A549 (cell line): ENCODE data around the gene FADS3. TPM values are rescaled to one million over a fixed set of nuclear protein-coding genes. Genes with fewer than 3 reads are reported as not detected.

Experiments used
- ATAC-seq, 2 experiments: fragments of 200-7000 bp in 1 of 2; fragments of >200 bp in 1 of 2; cut with Nextera tagmentation in 1 of 2; cut with Tn5 transposase in 1 of 2; 3 replicates each; pipeline versions ENCODE4 v1.8.0 to v1.9.1; 2018 to 2020; ENCODE audit warnings: mild to moderate bottlenecking in 1 of 2, moderate library complexity in 1 of 2
- CTCF ChIA-PET: fragments of 300-600 bp; sonication (Branson Sonifier 250); formaldehyde crosslinking; extraction: SDS; loops from one replicate; lab custom pipeline; 2021; ENCODE audit warnings: antibody characterized with exemption, inconsistent platforms; lab: Yijun Ruan, JAX
- POLR2A ChIA-PET: fragments of 350-600 bp; formaldehyde crosslinking; extraction: SDS; loops from one replicate; lab custom pipeline; 2021; ENCODE audit warnings: antibody characterized with exemption, inconsistent platforms; lab: Yijun Ruan, JAX
- DNase-seq, 2 experiments: peaks; one replicate each; pipeline versions ENCODE4 v3.0.0 to v3.0.0-alpha.2; 2011 to 2016; ENCODE audit warnings: low read depth in 1 of 2, low spot score in 1 of 2
- FAIRE-seq: peaks from 2 replicates; lab custom pipeline; 2011; peaks lifted over from hg19 to GRCh38; lab: Jason Lieb, UNC
- H3K27ac ChIP-seq, 2 experiments: fragments of >200 bp; sonication (Bioruptor Twin); formaldehyde crosslinking; 3 replicates each; pipeline ENCODE4 v1.5.1; 2016 to 2017
- H3K4me1 ChIP-seq: fragments of >200 bp; sonication (Bioruptor Twin); formaldehyde crosslinking; 3 replicates; pipeline ENCODE4 v1.6.1; 2016
- H3K4me2 ChIP-seq: fragments of >200 bp; sonication (Bioruptor Twin); formaldehyde crosslinking; 3 replicates; pipeline ENCODE4 v1.6.1; 2016
- H3K4me3 ChIP-seq: fragments of >200 bp; sonication (Bioruptor Twin); formaldehyde crosslinking; 3 replicates; pipeline ENCODE4 v1.5.1; 2016
- H3K9me3 ChIP-seq: fragments of >200 bp; sonication (Bioruptor Twin); formaldehyde crosslinking; 3 replicates; pipeline ENCODE4 v1.6.1; 2016
- CHD2 ChIP-seq: fragments of 150-350 bp; IDR thresholded peaks from 2 replicates; pipeline ENCODE4 v1.6.1; 2014; ENCODE audit warnings: low read length; ENCODE audit not compliant: partially characterized antibody
- EP300 ChIP-seq, 2 experiments: fragments of >200 bp; sonication (Bioruptor Twin); formaldehyde crosslinking; IDR thresholded peaks; 2 replicates in 1 of 2; 3 replicates in 1 of 2; pipeline ENCODE4 v1.6.1; 2016 to 2017
- ESRRA ChIP-seq: fragments of 150-350 bp; IDR thresholded peaks from 2 replicates; pipeline ENCODE4 v1.6.1; 2014; ENCODE audit warnings: mild to moderate bottlenecking, low read length, borderline replicate concordance
- GATA3 ChIP-seq: IDR thresholded peaks from 2 replicates; pipeline ENCODE4 v1.6.1; 2012; ENCODE audit warnings: borderline replicate concordance
- HDAC2 ChIP-seq: fragments of 200-600 bp; sonication (generic); IDR thresholded peaks from 2 replicates; pipeline ENCODE4 v1.6.1; 2016
- HOXB13 ChIP-seq: fragments of 250-450 bp; sonication (Bioruptor Pico); IDR thresholded peaks from 2 replicates; pipeline ENCODE4 v1.5.0; 2020; ENCODE audit warnings: low read depth, mild to moderate bottlenecking, moderate library complexity
- HOXB5 ChIP-seq: fragments of 250-450 bp; sonication (Bioruptor Pico); IDR thresholded peaks from 2 replicates; pipeline ENCODE4 v1.5.0; 2020; ENCODE audit warnings: mild to moderate bottlenecking, moderate library complexity
- JUN ChIP-seq, 2 experiments: fragments of >200 bp; sonication (Bioruptor Twin); formaldehyde crosslinking; IDR thresholded peaks; 2 replicates in 1 of 2; 3 replicates in 1 of 2; pipeline ENCODE4 v1.6.1; 2016 to 2017
- KDM1A ChIP-seq: fragments of 200-600 bp; sonication (generic); IDR thresholded peaks from 2 replicates; pipeline ENCODE4 v1.6.1; 2016; ENCODE audit warnings: low read depth, mild to moderate bottlenecking
- KDM5A ChIP-seq: fragments of 200-600 bp; sonication (generic); IDR thresholded peaks from 2 replicates; pipeline ENCODE4 v1.6.1; 2016; ENCODE audit warnings: antibody characterized with exemption, mild to moderate bottlenecking
- MAFK ChIP-seq: fragments of 450-650 bp; IDR thresholded peaks from 2 replicates; pipeline ENCODE4 v1.6.1; 2014; ENCODE audit not compliant: partially characterized antibody
- MAZ ChIP-seq: fragments of 150-350 bp; IDR thresholded peaks from 2 replicates; pipeline ENCODE4 v1.6.1; 2014; ENCODE audit warnings: antibody characterized with exemption, low read depth, low read length, borderline replicate concordance
- SREBF2 ChIP-seq: fragments of 450-650 bp; IDR thresholded peaks from 2 replicates; pipeline ENCODE4 v1.6.1; 2014; ENCODE audit warnings: mild to moderate bottlenecking, moderate library complexity
- TP53 ChIP-seq: fragments of 250-450 bp; sonication (Bioruptor Pico); IDR thresholded peaks from 2 replicates; pipeline ENCODE4 v1.5.0; 2021; ENCODE audit warnings: mild to moderate bottlenecking, moderate library complexity
- ZC3H11A ChIP-seq: fragments of 450-650 bp; IDR thresholded peaks from 2 replicates; pipeline ENCODE4 v1.6.1; 2014; ENCODE audit warnings: antibody characterized with exemption, mild to moderate bottlenecking
- ZFP36 ChIP-seq: fragments of 450-650 bp; IDR thresholded peaks from 2 replicates; pipeline ENCODE4 v1.6.1; 2014; ENCODE audit warnings: borderline replicate concordance; ENCODE audit not compliant: partially characterized antibody
- WGBS: methylation state at CpG from one replicate; pipeline ENCODE4 v1.1.6; 2017; ENCODE audit errors: missing lambda C conversion rate; 5-methylcytosine and 5-hydroxymethylcytosine counted together
- polyA plus RNA-seq, 4 experiments: library from polyadenylated mRNA; depleted of rRNA in 3 of 4; stranded (reverse); fragments of >200 nt; fragmentation: RNase III in 1 of 4; extraction: RNeasy Plus Mini Kit Qiagen cat#74134 plus additional on column Dnase treatment in 1 of 4; gene quantifications; 2 replicates in 3 of 4; 3 replicates in 1 of 4; pipeline ENCODE4 v1.2.3, GENCODE V29; 2011 to 2017
- TF ChIP-seq, protein P1 (sequence below): IDR thresholded peaks from 2 replicates; pipeline ENCODE4 v1.6.1; 2012; ENCODE audit warnings: low read depth, borderline replicate concordance
- TF ChIP-seq, protein P2 (sequence below): fragments of 200-600 bp; sonication (generic); IDR thresholded peaks from 2 replicates; pipeline ENCODE4 v1.6.1; 2016; ENCODE audit warnings: antibody characterized with exemption, mild to moderate bottlenecking, moderate library complexity
- TF ChIP-seq, protein P3 (sequence below): IDR thresholded peaks from 2 replicates; pipeline ENCODE4 v1.6.1; 2012
- TF ChIP-seq, protein P4 (sequence below): fragments of 250-450 bp; sonication (Bioruptor Pico); IDR thresholded peaks from 2 replicates; pipeline ENCODE4 v1.5.0; 2021; ENCODE audit warnings: mild to moderate bottlenecking, moderate library complexity, borderline replicate concordance
- TF ChIP-seq, protein P5 (sequence below): fragments of >200 bp; sonication (Bioruptor Twin); formaldehyde crosslinking; IDR thresholded peaks from 3 replicates; pipeline ENCODE4 v1.5.1; 2016

The FADS3 gene
- polyA plus RNA-seq, 2 of the 4 experiments (the other 2 are of a cell fraction) = 17.5 to 36.3 TPM

DNA sequence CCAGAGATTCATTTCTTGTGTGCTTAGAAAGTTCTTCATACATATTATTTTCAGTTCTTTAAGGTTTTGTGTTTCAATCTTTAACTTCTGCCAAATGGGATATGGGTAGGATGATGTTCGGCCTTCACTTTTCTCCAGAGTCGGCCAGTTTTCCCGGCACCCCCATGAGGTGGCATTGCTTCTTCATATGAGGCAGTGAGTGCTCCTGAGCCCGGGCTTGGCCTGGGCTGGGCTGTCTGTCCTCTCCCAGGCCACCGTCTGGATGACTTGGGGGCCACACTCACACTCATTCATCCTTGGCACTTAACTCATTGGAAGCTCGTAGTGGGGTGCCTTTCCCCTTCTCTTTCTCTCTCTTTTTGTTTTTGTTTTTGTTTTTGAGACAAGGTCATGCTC is 39.4 kb downstream of the FADS3 start:
- 83% methylated on average over 6 of the region's 6 CpGs for WGBS
- no peak for FAIRE-seq
- no peak for ATAC-seq
- DNase-seq = no peak
- POLR2A ChIA-PET = no interaction called here
- H3K4me1 ChIP-seq = no peaks in the 10 kb centered on the region
- H3K27ac ChIP-seq = no peak overlapping the region
- TF ChIP-seq KDM5A = no peak
- no peak for TF ChIP-seq HOXB5 (CRISPR knock-in tag)
- TF ChIP-seq HOXB13 (CRISPR knock-in tag) = no peak
- TF ChIP-seq, protein P1, sequence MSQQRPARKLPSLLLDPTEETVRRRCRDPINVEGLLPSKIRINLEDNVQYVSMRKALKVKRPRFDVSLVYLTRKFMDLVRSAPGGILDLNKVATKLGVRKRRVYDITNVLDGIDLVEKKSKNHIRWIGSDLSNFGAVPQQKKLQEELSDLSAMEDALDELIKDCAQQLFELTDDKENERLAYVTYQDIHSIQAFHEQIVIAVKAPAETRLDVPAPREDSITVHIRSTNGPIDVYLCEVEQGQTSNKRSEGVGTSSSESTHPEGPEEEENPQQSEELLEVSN = no peak
- TF ChIP-seq CHD2 = no peak
- no peak for TF ChIP-seq GATA3
- no peak for TF ChIP-seq ZFP36
- TF ChIP-seq ESRRA = no peak
- no peak for TF ChIP-seq JUN (IDR thresholded peaks at IDR 0.05)
- no peak for TF ChIP-seq ZC3H11A
- TF ChIP-seq SREBF2 = no peak
- TF ChIP-seq, protein P2, sequence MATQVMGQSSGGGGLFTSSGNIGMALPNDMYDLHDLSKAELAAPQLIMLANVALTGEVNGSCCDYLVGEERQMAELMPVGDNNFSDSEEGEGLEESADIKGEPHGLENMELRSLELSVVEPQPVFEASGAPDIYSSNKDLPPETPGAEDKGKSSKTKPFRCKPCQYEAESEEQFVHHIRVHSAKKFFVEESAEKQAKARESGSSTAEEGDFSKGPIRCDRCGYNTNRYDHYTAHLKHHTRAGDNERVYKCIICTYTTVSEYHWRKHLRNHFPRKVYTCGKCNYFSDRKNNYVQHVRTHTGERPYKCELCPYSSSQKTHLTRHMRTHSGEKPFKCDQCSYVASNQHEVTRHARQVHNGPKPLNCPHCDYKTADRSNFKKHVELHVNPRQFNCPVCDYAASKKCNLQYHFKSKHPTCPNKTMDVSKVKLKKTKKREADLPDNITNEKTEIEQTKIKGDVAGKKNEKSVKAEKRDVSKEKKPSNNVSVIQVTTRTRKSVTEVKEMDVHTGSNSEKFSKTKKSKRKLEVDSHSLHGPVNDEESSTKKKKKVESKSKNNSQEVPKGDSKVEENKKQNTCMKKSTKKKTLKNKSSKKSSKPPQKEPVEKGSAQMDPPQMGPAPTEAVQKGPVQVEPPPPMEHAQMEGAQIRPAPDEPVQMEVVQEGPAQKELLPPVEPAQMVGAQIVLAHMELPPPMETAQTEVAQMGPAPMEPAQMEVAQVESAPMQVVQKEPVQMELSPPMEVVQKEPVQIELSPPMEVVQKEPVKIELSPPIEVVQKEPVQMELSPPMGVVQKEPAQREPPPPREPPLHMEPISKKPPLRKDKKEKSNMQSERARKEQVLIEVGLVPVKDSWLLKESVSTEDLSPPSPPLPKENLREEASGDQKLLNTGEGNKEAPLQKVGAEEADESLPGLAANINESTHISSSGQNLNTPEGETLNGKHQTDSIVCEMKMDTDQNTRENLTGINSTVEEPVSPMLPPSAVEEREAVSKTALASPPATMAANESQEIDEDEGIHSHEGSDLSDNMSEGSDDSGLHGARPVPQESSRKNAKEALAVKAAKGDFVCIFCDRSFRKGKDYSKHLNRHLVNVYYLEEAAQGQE = no peak
- TF ChIP-seq, protein P3, sequence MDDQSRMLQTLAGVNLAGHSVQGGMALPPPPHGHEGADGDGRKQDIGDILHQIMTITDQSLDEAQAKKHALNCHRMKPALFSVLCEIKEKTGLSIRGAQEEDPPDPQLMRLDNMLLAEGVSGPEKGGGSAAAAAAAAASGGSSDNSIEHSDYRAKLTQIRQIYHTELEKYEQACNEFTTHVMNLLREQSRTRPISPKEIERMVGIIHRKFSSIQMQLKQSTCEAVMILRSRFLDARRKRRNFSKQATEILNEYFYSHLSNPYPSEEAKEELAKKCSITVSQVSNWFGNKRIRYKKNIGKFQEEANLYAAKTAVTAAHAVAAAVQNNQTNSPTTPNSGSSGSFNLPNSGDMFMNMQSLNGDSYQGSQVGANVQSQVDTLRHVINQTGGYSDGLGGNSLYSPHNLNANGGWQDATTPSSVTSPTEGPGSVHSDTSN = no peak
- TF ChIP-seq, protein P4, sequence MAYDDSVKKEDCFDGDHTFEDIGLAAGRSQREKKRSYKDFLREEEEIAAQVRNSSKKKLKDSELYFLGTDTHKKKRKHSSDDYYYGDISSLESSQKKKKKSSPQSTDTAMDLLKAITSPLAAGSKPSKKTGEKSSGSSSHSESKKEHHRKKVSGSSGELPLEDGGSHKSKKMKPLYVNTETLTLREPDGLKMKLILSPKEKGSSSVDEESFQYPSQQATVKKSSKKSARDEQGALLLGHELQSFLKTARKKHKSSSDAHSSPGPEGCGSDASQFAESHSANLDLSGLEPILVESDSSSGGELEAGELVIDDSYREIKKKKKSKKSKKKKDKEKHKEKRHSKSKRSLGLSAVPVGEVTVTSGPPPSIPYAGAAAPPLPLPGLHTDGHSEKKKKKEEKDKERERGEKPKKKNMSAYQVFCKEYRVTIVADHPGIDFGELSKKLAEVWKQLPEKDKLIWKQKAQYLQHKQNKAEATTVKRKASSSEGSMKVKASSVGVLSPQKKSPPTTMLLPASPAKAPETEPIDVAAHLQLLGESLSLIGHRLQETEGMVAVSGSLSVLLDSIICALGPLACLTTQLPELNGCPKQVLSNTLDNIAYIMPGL (CRISPR knock-in tag) = no peak
- TF ChIP-seq HDAC2 = no peak
- no peak overlapping the region for H3K4me2 ChIP-seq
- H3K9me3 ChIP-seq = no peaks in the 10 kb centered on the region
- CTCF ChIA-PET = interaction anchor here (1.0 kb wide), 1 partner anchor 256 kb away, joined by 4 read pairs; no protein-coding TSS in a partner anchor
- no peak overlapping the region for H3K4me3 ChIP-seq

DNA sequence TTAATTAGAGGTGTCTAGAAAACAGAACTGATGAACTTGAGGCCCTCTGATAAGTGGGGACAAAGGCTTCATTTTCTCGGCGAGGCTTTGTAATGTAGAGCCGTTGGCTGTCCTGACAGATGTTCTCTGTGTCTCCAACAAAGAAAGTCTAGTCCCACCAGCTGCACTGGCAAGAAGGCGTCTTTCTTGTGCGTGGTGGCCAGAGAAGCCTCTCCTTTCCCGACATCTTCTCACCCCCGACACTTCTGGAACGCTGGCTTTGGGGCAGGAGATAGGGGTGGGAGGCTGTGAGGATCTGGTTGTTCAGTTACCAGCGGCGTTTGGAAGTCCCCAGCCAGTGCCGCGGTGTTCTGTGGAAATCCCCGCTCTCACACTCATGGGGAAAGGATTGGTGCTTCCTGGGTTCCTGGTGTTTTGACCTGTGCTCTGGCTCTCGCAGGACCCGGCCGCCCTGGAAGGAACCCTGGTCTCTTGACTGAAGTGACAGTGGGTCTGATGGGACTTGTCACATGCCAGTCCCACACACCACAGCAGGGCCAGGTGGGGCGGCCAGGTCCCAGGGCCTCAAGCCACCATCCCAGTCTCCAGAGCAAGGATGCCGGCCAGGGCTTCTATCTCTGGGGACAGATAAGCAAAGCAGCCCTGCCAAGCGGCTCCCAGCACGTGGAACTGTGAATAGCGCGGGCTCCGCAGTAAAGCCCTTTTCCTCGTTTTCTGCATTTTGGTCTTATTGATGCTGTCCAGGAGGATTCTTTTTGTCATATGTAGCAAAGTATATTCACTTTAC is 40.0 kb downstream of the FADS3 start:
- no peak overlapping the region for H3K4me2 ChIP-seq
- no peak overlapping the region for H3K4me3 ChIP-seq
- ATAC-seq (no peak), DNase-seq (no peak), FAIRE-seq (no peak)
- no peaks in the 10 kb centered on the region for H3K9me3 ChIP-seq
- H3K27ac ChIP-seq = no peak overlapping the region
- no peaks in the 10 kb centered on the region for H3K4me1 ChIP-seq
- CTCF ChIA-PET = interaction anchor here (1.0 kb wide), 1 partner anchor 257 kb away, joined by 4 read pairs; no protein-coding TSS in a partner anchor
- POLR2A ChIA-PET = no interaction called here
- 94% methylated on average over 24 of the region's 24 CpGs for WGBS
- TF ChIP-seq MAFK (no peak), MAZ (no peak), KDM1A (no peak), TP53 (no peak), EP300 (IDR thresholded peaks at IDR 0.05) (no peak)
- TF ChIP-seq, protein P3 = no peak
- TF ChIP-seq, protein P5, sequence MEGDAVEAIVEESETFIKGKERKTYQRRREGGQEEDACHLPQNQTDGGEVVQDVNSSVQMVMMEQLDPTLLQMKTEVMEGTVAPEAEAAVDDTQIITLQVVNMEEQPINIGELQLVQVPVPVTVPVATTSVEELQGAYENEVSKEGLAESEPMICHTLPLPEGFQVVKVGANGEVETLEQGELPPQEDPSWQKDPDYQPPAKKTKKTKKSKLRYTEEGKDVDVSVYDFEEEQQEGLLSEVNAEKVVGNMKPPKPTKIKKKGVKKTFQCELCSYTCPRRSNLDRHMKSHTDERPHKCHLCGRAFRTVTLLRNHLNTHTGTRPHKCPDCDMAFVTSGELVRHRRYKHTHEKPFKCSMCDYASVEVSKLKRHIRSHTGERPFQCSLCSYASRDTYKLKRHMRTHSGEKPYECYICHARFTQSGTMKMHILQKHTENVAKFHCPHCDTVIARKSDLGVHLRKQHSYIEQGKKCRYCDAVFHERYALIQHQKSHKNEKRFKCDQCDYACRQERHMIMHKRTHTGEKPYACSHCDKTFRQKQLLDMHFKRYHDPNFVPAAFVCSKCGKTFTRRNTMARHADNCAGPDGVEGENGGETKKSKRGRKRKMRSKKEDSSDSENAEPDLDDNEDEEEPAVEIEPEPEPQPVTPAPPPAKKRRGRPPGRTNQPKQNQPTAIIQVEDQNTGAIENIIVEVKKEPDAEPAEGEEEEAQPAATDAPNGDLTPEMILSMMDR = no peak
- TF ChIP-seq, protein P2 = no peak
